ENCODE measurements around the gene CLEC5A. TPM values are rescaled to one million over a fixed set of nuclear protein-coding genes. Genes with fewer than 3 reads are reported as not detected.

Gene CLEC5A
- total RNA-seq, 2 donors from 2014 or later = 0.27 TPM; not detected in 1

DNA sequence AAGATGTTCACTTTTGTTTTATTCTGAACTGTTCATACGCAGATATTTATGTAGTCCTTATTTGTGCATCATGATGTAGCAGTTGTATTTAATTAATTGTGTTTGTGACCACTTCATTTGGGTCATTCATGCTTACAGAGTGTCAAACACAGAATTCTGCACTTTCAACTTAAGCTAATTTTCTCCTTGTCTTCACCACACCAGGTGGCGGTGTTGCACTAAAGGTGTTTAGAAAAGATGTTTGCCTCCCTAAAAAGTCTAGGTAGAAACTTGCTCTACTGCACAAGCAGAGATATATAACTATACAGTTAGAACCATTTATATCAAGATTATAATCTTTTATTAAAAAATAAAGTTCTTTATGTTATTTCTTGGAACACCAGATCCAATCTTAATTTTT lies 28.1 kb upstream of the CLEC5A start:
- H3K27me3 Mint-ChIP-seq = peaks cover 5% of the 10 kb centered on the region
- no peaks in the 10 kb centered on the region for H3K36me3 Mint-ChIP-seq (ENCODE audit: low read depth)
- ATAC-seq (no peak), DNase-seq (no peak)
- H3K4me1 Mint-ChIP-seq = peaks cover 12% of the 10 kb centered on the region
- no peaks in the 10 kb centered on the region for H3K9me3 ChIP-seq (ENCODE audit: control insufficient read depth, low read length, poor library complexity, severe bottlenecking)
- no peak overlapping the region for H3K4me3 Mint-ChIP-seq
- no peak overlapping the region for H3K27ac Mint-ChIP-seq

DNA sequence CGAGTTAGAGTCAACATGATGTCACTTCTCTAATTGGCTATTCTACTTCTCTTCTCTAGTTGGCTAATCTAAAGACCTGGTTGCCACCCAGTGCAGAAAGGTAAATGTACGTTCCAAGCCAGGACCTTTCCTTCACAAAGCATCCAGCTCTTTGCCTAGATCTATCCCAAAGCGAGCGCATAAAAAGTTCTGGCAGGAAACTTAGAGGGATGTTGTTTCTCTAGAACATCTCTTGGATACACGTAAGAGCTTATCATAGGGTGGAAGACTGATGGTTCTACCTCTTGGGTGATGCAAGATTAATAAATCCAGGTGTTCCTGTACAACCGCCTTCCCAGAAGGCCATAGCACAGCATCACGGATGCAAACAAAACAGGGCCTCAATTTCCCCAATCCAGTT lies 26.9 kb upstream of the CLEC5A start, which contains the start of gene TAS2R38:
Gene TAS2R38, minus strand, starts transcription at position 101 of the 400 bp plus-strand sequence. Its CDS starts 84 bp downstream, at position 17.
- Mint-ChIP-seq H3K27me3 (peaks cover 5% of the 10 kb centered on the region), H3K4me1 (peaks cover 12% of the 10 kb centered on the region), H3K36me3 (ENCODE audit: low read depth) (no peaks in the 10 kb centered on the region), H3K4me3 (no peak within 1 kb of the TSS), H3K27ac (no peak within 1 kb of the TSS)
- ATAC-seq (no peak), DNase-seq (no peak)
- no peaks in the 10 kb centered on the region for H3K9me3 ChIP-seq (ENCODE audit: control insufficient read depth, low read length, poor library complexity, severe bottlenecking)

DNA sequence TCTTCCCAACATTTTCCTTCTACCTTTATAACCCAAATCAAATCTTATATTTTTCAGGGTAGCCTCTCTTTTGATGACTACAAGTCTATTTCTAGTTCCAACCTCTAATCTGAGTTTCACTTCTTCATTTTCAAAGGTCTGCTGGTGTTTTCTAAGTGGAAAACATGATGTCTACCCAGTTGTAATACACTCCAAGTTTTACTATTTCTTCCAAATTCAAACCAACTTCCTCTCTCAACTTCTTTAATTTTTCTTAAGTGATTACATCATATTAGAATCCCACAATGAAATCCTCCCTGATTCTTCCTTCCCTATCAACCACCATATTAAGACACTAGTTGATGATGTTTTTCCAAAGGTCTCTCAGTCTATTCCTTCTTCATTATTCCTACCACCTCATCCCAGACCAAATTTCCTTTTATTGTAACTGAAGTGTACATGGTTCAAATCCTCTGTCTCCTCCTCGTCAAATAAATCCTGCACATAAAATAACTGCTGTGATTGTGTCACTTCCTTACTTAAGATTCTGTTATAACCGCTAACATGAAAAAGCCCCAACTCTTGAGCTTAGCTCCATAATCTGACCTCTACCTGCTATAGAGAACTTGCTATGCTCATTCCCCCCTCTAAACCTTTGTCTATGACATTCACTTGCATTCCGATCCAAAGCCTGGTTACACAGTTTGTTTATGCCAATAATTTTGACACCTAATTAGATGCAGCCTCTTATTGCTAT lies 14.1 kb upstream of the CLEC5A start:
- no peaks in the 10 kb centered on the region for H3K9me3 ChIP-seq (ENCODE audit: control insufficient read depth, low read length, poor library complexity, severe bottlenecking)
- Mint-ChIP-seq H3K27me3 (peaks cover under 1% of the 10 kb centered on the region), H3K27ac (no peak overlapping the region), H3K4me1 (no peaks in the 10 kb centered on the region), H3K4me3 (no peak overlapping the region), H3K36me3 (ENCODE audit: low read depth) (no peaks in the 10 kb centered on the region)
- DNase-seq (no peak), ATAC-seq (peak; percentile 40)

DNA sequence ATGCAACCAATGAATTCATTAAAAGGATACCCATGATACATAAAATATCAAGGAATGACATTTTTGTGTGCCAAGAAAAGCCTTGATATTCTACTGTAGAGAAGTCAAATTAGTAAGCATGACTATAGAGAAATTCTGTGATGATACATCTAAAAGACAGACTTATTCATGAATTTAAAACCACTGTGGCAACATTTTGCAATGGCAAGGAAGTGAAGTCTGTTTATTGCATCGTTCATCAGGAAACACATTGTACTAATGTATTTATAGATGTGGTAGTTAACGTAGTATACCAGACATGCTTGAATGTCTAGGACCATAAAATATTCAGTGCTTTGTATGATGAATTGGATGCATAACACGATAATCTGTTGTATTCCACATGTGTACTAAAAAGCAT lies 9.3 kb upstream of the CLEC5A start:
- no peak overlapping the region for H3K4me3 Mint-ChIP-seq
- H3K4me1 Mint-ChIP-seq = no peaks in the 10 kb centered on the region

DNA sequence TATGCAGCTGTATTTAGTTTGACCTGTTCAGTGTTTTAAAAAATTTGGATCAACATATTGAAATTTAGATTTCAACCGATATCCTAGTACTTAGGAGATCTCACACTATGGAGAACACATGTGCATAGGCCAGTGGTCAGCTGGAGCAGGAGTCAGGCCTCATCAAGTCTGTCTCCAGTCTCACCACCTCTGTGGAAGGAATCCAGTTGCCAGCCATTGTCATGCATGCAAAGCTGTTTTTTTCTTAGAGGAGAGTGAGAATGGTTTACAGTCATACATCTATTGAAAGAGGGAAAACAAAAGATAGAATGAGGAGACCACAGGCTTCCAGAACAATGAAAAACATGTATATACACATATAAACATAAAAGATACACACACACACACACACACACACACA lies 7.6 kb upstream of the CLEC5A start:
- H3K36me3 Mint-ChIP-seq (ENCODE audit: low read depth) = no peaks in the 10 kb centered on the region
- DNase-seq (no peak), ATAC-seq (no peak)
- H3K27ac Mint-ChIP-seq = no peak overlapping the region
- no peaks in the 10 kb centered on the region for H3K9me3 ChIP-seq (ENCODE audit: control insufficient read depth, low read length, poor library complexity, severe bottlenecking)
- peaks cover 13% of the 10 kb centered on the region for H3K27me3 Mint-ChIP-seq
- H3K4me3 Mint-ChIP-seq = no peak overlapping the region
- no peaks in the 10 kb centered on the region for H3K4me1 Mint-ChIP-seq

More for the DNA sequence above, 9.3 kb upstream of the CLEC5A start:
- H3K27me3 Mint-ChIP-seq = peaks cover 13% of the 10 kb centered on the region
- H3K36me3 Mint-ChIP-seq (ENCODE audit: low read depth) = no peaks in the 10 kb centered on the region
- no peak for ATAC-seq
- H3K27ac Mint-ChIP-seq = no peak overlapping the region
- no peaks in the 10 kb centered on the region for H3K9me3 ChIP-seq (ENCODE audit: control insufficient read depth, low read length, poor library complexity, severe bottlenecking)
- DNase-seq = no peak

DNA sequence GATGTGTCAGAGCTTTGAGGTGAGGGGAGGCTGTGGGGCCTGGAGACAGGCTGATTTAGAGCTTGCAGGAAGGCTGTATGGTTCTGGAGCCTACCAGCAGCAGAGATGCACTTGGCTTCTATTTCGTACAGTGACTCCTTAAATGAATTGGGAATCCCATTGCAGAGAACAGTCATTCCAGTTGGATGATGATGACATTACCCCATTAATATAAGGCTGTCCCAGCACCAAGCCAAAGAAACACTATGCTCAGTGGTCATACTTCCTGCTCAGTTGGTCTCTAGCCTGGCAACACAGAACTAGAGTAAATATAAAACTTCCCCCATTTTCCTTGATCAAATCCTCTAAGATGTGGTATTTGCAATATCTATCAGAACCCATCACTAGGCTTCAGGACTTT lies 5.7 kb upstream of the CLEC5A start:
- no peak overlapping the region for H3K4me3 Mint-ChIP-seq
- ATAC-seq (no peak), DNase-seq (no peak)
- H3K36me3 Mint-ChIP-seq (ENCODE audit: low read depth) = no peaks in the 10 kb centered on the region
- peaks cover 20% of the 10 kb centered on the region for H3K27me3 Mint-ChIP-seq
- no peaks in the 10 kb centered on the region for H3K9me3 ChIP-seq (ENCODE audit: control insufficient read depth, low read length, poor library complexity, severe bottlenecking)
- H3K27ac Mint-ChIP-seq = no peak overlapping the region
- no peaks in the 10 kb centered on the region for H3K4me1 Mint-ChIP-seq

DNA sequence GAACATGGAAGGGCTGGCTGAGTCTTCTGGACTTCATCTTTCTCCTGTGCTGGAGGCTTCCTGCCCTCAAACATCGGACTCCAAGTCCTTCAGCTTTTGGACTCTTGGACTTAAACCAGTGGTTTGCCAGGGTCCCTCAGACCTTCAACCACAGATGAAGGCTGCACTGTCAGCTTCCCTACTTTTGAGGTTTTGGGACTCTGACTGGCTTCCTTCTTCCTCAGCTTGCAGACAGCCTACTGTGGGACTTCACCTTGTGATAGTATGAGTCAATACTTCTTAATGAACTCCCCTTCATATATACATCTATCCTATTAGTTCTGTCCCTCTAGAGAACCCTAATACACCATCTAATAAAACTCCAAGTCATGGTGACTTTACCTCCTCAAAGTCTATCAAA lies 4.0 kb upstream of the CLEC5A start:
- Mint-ChIP-seq H3K4me3 (no peak overlapping the region), H3K4me1 (no peaks in the 10 kb centered on the region), H3K27me3 (peaks cover 31% of the 10 kb centered on the region), H3K36me3 (ENCODE audit: low read depth) (no peaks in the 10 kb centered on the region), H3K27ac (no peak overlapping the region)
- DNase-seq = no peak
- ATAC-seq = no peak
- H3K9me3 ChIP-seq (ENCODE audit: control insufficient read depth, low read length, poor library complexity, severe bottlenecking) = no peaks in the 10 kb centered on the region

DNA sequence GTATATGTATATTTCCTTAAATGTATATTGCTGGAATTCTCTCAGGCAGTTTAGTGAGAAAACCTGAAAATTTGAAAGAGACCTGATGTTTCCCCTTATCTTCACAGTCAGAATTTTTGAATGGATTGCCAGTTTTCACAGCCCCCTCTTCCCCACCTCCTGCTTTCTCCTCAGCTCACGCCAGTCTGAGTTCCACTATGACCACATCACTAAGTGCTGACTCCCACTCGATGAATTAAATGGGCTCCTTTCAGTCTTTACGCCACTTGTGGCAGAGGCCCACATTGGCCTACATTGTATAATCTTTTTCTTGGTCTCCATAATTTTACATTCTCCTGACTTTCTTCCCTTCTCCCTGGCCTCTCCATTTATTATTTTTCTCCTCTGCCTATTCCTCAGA lies 3.1 kb upstream of the CLEC5A start:
- no peak overlapping the region for H3K27ac Mint-ChIP-seq
- no peaks in the 10 kb centered on the region for H3K36me3 Mint-ChIP-seq (ENCODE audit: low read depth)
- DNase-seq (no peak), ATAC-seq (no peak)
- H3K27me3 Mint-ChIP-seq = peaks cover 31% of the 10 kb centered on the region
- H3K9me3 ChIP-seq (ENCODE audit: control insufficient read depth, low read length, poor library complexity, severe bottlenecking) = no peaks in the 10 kb centered on the region
- no peaks in the 10 kb centered on the region for H3K4me1 Mint-ChIP-seq
- H3K4me3 Mint-ChIP-seq = no peak overlapping the region

DNA sequence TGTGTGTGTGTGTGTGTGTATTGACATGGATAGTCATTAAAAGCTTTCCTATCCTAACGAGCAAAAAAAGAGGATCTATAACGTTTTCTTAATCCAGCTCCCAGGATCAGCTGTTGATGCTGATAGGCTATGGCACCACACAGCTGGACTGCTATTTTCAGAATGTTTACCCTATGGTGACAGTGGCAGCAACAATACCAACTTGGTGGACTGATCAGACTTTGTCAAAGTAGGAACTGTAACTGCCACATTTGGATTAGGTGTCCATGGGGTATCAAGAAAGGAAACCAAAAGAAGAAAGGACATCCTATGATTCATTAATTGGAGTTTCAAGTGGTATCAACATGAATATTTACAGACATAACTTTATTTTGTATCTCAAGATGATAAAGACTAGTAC lies 2.7 kb upstream of the CLEC5A start:
- ATAC-seq (no peak), DNase-seq (no peak)
- no peaks in the 10 kb centered on the region for H3K4me1 Mint-ChIP-seq
- H3K27ac Mint-ChIP-seq = no peak overlapping the region
- H3K4me3 Mint-ChIP-seq = no peak overlapping the region
- no peaks in the 10 kb centered on the region for H3K36me3 Mint-ChIP-seq (ENCODE audit: low read depth)
- H3K9me3 ChIP-seq (ENCODE audit: control insufficient read depth, low read length, poor library complexity, severe bottlenecking) = no peaks in the 10 kb centered on the region
- H3K27me3 Mint-ChIP-seq = peaks cover 27% of the 10 kb centered on the region

DNA sequence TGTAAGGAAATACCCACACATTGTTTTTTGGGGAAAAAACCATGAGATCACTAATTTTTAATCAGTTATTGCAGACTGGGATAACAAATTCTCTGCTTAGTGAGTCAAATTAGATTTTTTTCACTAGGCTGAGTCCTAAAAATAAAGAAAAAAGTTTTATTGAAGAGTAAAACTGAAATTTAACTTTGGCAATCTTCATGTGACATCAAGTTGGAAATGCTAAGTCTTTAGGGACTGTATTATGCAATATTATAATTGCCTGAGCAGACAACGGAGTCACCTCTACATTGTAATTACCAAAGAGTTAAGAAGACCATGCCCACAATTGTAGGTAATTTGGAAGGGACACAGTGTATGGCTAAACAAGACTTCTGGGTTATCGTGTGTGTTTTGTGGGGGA lies 2.2 kb upstream of the CLEC5A start:
- no peaks in the 10 kb centered on the region for H3K9me3 ChIP-seq (ENCODE audit: control insufficient read depth, low read length, poor library complexity, severe bottlenecking)
- ATAC-seq (no peak), DNase-seq (no peak)
- Mint-ChIP-seq H3K4me3 (no peak overlapping the region), H3K27me3 (peaks cover 23% of the 10 kb centered on the region), H3K4me1 (no peaks in the 10 kb centered on the region), H3K27ac (no peak overlapping the region), H3K36me3 (ENCODE audit: low read depth) (no peaks in the 10 kb centered on the region)

DNA sequence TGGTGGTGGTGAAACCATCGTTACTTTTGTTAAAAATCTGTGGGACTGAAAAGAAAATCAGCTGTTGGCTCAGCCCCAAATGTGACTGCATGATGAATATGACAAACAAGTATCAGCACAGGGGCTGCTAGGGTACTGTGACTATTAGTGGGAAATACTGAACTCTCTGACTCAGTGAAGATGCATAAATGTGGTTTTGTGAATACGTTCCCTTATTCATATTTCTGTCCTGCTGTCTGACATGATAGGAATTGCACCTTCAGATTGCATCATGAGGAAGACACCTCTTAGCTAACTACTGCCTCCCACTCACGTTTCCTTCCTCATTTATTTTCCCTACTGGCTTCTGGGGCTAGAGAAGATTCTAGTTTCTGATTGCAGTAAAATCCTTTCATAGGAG lies 1.4 kb downstream of the CLEC5A start:
- H3K36me3 Mint-ChIP-seq (ENCODE audit: low read depth) = no peaks in the 10 kb centered on the region
- no peaks in the 10 kb centered on the region for H3K4me1 Mint-ChIP-seq
- H3K9me3 ChIP-seq (ENCODE audit: control insufficient read depth, low read length, poor library complexity, severe bottlenecking) = peaks cover 2% of the 10 kb centered on the region
- no peak overlapping the region for H3K27ac Mint-ChIP-seq
- no peak overlapping the region for H3K4me3 Mint-ChIP-seq
- ATAC-seq (peak; percentile 32), DNase-seq (no peak)
- peaks cover 17% of the 10 kb centered on the region for H3K27me3 Mint-ChIP-seq

DNA sequence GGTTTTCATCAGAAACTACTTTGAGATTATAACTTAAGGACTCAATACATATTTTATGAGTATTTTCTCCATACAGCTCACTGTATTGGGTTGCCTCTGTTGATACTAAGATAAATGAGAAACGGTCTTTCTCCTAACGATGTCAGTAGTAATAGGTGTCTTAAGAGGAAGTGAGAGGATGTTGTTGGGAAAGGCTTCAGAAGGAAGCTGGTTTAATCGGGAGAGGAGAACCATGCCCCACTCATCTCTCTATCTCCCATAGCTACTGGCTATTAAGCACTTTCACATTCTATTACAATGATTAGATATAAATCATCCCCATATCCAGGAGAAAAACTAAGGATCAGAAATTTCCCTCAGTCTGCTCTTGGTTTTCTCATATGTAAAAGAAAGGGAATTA lies 2.0 kb downstream of the CLEC5A start:
- no peaks in the 10 kb centered on the region for H3K36me3 Mint-ChIP-seq (ENCODE audit: low read depth)
- DNase-seq (no peak), ATAC-seq (no peak)
- H3K4me3 Mint-ChIP-seq = no peak overlapping the region
- peaks cover 2% of the 10 kb centered on the region for H3K9me3 ChIP-seq (ENCODE audit: control insufficient read depth, low read length, poor library complexity, severe bottlenecking)
- no peaks in the 10 kb centered on the region for H3K4me1 Mint-ChIP-seq
- H3K27ac Mint-ChIP-seq = no peak overlapping the region
- peaks cover 17% of the 10 kb centered on the region for H3K27me3 Mint-ChIP-seq

DNA sequence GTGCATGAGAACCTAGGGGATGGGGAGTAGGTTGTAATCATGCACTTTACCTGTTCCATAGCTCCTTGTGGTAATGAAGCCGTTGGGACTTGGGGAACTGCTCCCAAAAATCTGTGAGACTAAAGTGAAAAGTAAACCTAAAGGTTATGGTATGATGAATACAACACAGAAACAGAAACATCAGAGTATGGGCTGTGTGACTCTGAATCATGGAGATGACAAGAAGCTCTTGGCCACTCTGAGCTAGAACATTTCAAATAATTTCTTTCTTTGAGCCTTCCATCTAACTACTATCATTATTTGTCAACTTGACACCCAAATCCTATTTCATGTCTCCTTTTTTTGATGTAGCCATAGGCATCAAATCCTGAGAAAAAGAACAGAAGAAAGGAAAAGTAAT lies 2.9 kb downstream of the CLEC5A start:
- Mint-ChIP-seq H3K27me3 (peaks cover 14% of the 10 kb centered on the region), H3K36me3 (ENCODE audit: low read depth) (no peaks in the 10 kb centered on the region), H3K4me1 (no peaks in the 10 kb centered on the region), H3K4me3 (no peak overlapping the region), H3K27ac (no peak overlapping the region)
- peaks cover 2% of the 10 kb centered on the region for H3K9me3 ChIP-seq (ENCODE audit: control insufficient read depth, low read length, poor library complexity, severe bottlenecking)
- DNase-seq (no peak), ATAC-seq (no peak)

DNA sequence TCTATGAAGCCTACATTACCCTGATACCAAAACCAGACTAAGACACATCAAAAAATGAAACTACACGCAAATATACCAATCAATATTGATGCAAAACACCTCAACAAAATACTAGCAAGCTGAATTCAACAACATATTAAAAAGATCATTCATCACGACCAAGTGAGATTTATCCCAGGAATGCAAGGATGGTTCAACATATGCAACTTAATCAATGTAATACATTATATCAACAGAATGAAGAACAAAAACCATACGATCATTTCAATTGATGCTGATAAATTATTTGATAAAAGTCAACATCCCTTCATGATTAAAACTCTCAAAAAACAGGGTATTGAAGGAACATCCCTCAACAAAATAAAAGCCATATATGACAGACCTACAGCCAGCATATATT lies 5.7 kb downstream of the CLEC5A start:
- peaks cover 2% of the 10 kb centered on the region for H3K9me3 ChIP-seq (ENCODE audit: control insufficient read depth, low read length, poor library complexity, severe bottlenecking)
- no peak for ATAC-seq
- Mint-ChIP-seq H3K27me3 (no peaks in the 10 kb centered on the region), H3K36me3 (ENCODE audit: low read depth) (no peaks in the 10 kb centered on the region), H3K4me1 (no peaks in the 10 kb centered on the region), H3K4me3 (no peak overlapping the region), H3K27ac (no peak overlapping the region)
- no peak for DNase-seq

Measured in T-helper 17 cell (primary cell).